Measurements from ENCODE around the gene BSPRY. TPM values are rescaled to one million over a fixed set of nuclear protein-coding genes. Genes with fewer than 3 reads are reported as not detected.
A peak's percentile ranks its signal among the peaks of the same experiment; 100 is the strongest.
"Not testable (repeated sequence)": the region's sequence is repeated elsewhere in the genome, so short reads cannot be mapped to it uniquely, and the experiment has no call there.

Gene BSPRY
- total RNA-seq, 1 donor from 2014 or later: 9.0 TPM

- TF ChIP-seq, protein P1, sequence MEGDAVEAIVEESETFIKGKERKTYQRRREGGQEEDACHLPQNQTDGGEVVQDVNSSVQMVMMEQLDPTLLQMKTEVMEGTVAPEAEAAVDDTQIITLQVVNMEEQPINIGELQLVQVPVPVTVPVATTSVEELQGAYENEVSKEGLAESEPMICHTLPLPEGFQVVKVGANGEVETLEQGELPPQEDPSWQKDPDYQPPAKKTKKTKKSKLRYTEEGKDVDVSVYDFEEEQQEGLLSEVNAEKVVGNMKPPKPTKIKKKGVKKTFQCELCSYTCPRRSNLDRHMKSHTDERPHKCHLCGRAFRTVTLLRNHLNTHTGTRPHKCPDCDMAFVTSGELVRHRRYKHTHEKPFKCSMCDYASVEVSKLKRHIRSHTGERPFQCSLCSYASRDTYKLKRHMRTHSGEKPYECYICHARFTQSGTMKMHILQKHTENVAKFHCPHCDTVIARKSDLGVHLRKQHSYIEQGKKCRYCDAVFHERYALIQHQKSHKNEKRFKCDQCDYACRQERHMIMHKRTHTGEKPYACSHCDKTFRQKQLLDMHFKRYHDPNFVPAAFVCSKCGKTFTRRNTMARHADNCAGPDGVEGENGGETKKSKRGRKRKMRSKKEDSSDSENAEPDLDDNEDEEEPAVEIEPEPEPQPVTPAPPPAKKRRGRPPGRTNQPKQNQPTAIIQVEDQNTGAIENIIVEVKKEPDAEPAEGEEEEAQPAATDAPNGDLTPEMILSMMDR (conservative IDR thresholded peaks at IDR 0.05): no peak
- Mint-ChIP-seq H3K27ac (peak overlapping the region; percentile 92), H3K9me3 (no peaks in the 10 kb centered on the region), H3K27me3 (no peaks in the 10 kb centered on the region), H3K4me3 (peak overlapping the region; percentile 92), H3K4me1 (ENCODE audit: unreplicated experiment) (peaks cover 22% of the 10 kb centered on the region), H3K36me3 (peaks cover 5% of the 10 kb centered on the region)
- DNase-seq (ENCODE audit: extremely low spot score, unreplicated experiment): no peak
Observed at GRCh38 chr9:113399646-113400200, 50.4 kb downstream of the BSPRY start.

DNA sequence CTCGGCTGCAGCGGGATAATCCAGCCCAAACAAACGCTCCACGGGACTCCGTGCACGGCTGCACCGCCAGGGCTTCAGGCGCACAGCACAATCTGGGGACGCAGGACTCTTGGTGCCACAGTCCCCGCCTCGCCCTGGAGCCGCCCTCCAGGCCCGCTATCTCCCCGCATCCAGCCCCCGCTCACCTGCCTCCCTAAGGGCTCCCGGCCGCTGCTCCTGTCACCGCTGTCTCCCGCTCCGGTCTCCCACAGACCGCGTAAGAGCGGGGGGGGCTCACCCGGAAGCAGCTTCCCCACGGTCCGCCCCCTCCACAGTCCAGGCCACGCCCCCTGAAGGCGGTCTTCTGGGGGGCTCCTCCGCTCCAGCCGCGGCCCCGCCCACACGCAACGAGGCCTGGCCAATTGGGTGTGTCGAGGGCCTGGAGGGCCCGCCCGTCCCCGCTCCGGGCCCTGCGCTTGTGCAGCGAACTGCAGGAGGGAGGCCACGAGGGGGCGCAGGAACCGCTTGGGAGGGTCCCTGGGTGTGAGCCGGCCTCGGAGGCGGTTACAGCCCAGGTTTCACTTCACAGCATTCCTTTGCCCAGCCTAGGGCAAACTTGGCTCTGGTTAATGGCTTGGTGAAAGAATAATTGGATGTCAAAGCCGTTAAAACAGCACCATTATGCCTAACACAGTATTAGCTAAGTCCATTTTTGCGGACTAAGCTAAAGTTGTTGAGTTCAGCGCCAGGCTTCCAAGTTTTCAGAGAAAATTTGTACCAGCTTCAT lies 51.9 kb downstream of the BSPRY start, which contains the start of gene ALAD:
ALAD (minus strand) TSS at position 258 of the 766 bp plus-strand sequence. CDS start 7,725 bp downstream, outside the sequence.
- peak; percentile 100 for DNase-seq (ENCODE audit: extremely low spot score, unreplicated experiment)
- no peaks in the 10 kb centered on the region for H3K9me3 Mint-ChIP-seq
- TF ChIP-seq, protein P1 (conservative IDR thresholded peaks at IDR 0.05): peak; percentile 99
- H3K4me3 Mint-ChIP-seq: peak within 1 kb of the TSS; percentile 92
- H3K4me1 Mint-ChIP-seq (ENCODE audit: unreplicated experiment): peaks cover 22% of the 10 kb centered on the region
- H3K27me3 Mint-ChIP-seq: no peaks in the 10 kb centered on the region
- H3K36me3 Mint-ChIP-seq: no peaks in the 10 kb centered on the region
- peak within 1 kb of the TSS; percentile 92 for H3K27ac Mint-ChIP-seq

GRCh38 chr9:113403646-113404045 lies 54.3 kb downstream of the BSPRY start:
- Mint-ChIP-seq H3K4me3 (no peak overlapping the region), H3K4me1 (ENCODE audit: unreplicated experiment) (peaks cover 24% of the 10 kb centered on the region), H3K27me3 (no peaks in the 10 kb centered on the region), H3K36me3 (peaks cover 10% of the 10 kb centered on the region), H3K27ac (no peak overlapping the region), H3K9me3 (no peaks in the 10 kb centered on the region)
- TF ChIP-seq, protein P1 (conservative IDR thresholded peaks at IDR 0.05): no peak
- no peak for DNase-seq (ENCODE audit: extremely low spot score, unreplicated experiment)

DNA sequence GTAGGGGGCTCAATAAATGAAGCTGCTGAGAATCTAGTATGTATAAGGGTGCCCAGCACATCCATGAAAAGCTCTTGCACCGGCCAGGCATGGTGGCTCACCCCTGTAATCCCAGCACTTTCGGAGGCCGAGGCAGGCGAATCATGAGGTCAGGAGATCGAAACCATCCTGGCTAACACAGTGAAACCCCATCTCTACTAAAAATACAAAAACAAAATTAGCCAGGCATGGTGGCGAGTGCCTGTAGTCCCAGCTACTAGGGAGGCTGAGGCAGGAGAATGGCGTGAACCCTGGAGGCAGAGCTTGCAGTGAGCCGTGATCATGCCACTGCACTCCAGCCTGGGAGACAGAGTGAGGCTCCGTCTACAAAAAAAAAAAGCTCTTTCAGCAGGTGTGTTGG lies 57.0 kb downstream of the BSPRY start:
- Mint-ChIP-seq H3K27ac (peak overlapping the region; percentile 68), H3K4me1 (ENCODE audit: unreplicated experiment) (peaks cover 24% of the 10 kb centered on the region), H3K36me3 (peaks cover 23% of the 10 kb centered on the region)
- not testable (repeated sequence) for DNase-seq (ENCODE audit: extremely low spot score, unreplicated experiment); H3K9me3 Mint-ChIP-seq; H3K27me3 Mint-ChIP-seq; H3K4me3 Mint-ChIP-seq

DNA sequence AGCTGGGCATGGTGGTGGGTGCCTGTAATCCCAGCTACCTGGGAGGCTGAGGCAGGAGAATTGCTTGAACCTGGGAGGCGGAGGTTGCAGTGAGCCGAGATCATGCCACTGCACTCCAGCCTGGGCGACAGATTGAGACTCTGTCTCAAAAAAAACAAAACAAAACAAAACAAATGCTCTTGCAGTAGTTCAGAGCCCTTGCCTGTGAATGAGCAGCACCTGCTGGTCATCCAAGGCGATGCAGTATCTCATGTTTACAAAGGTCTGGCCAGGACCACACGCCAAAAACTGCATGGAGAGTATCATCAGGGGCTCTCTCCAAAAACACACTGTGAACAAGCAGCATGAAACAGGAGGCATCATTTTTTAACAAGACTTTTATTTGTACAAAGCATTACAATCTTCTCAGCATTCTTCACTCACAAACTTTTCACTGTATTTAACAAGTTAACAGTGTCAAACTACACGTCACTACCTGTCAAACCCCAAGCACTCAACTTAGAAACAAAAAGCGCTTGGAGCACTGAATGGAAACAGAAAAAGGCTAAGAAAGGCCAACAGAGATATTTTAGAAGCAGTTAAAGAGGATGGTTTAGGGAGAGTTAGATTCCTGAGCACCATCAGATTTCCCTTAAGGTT lies 57.7 kb downstream of the BSPRY start:
- peak overlapping the region; percentile 84 for H3K4me3 Mint-ChIP-seq
- TF ChIP-seq, protein P1 (conservative IDR thresholded peaks at IDR 0.05): peak; percentile 81
- H3K4me1 Mint-ChIP-seq (ENCODE audit: unreplicated experiment): peaks cover 18% of the 10 kb centered on the region
- peaks cover 23% of the 10 kb centered on the region for H3K36me3 Mint-ChIP-seq
- not testable (repeated sequence) for DNase-seq (ENCODE audit: extremely low spot score, unreplicated experiment); H3K9me3 Mint-ChIP-seq; H3K27me3 Mint-ChIP-seq
- H3K27ac Mint-ChIP-seq: peak overlapping the region; percentile 77

DNA sequence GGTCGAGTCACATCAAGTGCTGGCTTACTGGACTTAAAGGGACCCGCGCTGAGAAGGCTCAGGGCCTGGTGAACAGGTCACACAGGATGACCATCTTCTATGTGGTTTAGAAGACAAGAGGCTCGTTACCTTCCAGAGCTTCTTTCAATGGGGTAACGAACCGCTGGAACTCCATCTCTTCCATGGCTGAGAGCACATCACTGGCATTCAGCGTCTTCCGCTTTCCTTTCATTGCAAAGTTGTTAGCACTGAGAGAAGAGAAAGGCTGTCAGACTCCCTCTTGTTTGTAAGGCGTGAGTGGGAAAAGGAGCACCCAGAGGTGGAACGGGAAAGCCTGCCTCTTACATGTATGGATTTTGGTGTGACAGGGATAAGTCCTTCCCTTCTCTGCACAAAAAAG lies 60.1 kb downstream of the BSPRY start:
- peak overlapping the region; percentile 100 for H3K27ac Mint-ChIP-seq
- H3K4me3 Mint-ChIP-seq: peak overlapping the region; percentile 99
- H3K4me1 Mint-ChIP-seq (ENCODE audit: unreplicated experiment): peaks cover 18% of the 10 kb centered on the region
- no peaks in the 10 kb centered on the region for H3K27me3 Mint-ChIP-seq
- DNase-seq (ENCODE audit: extremely low spot score, unreplicated experiment): no peak
- H3K9me3 Mint-ChIP-seq: no peaks in the 10 kb centered on the region
- H3K36me3 Mint-ChIP-seq: peaks cover 23% of the 10 kb centered on the region
- TF ChIP-seq, protein P1 (conservative IDR thresholded peaks at IDR 0.05): no peak

Data from type B pancreatic cell (in vitro differentiated cells).